Uterus (tissue), 4 donors: ENCODE results near the gene ZNG1F. TPM values are rescaled to one million over a fixed set of nuclear protein-coding genes. Genes with fewer than 3 reads are reported as not detected.
"Not testable (repeated sequence)": the region's sequence is repeated elsewhere in the genome, so short reads cannot be mapped to it uniquely, and the experiment has no call there.

ENCODE experiments used
- DNase-seq, 2 donors: peaks; one replicate each; pipeline ENCODE4 v3.0.0-alpha.2; 2019 to 2020
- H3K27ac ChIP-seq, 2 donors: fragments of 200-600 bp; sonication (generic); 1 replicate in 1 of 2; 2 replicates in 1 of 2; pipeline ENCODE4 v1.5.1; 2016 to 2018
- H3K27me3 ChIP-seq, 2 donors: fragments of 200-600 bp; sonication (generic); one replicate each; pipeline ENCODE4 v1.5.1; 2018 to 2019; ENCODE audit warnings: control low read depth in 1 of 2
- H3K36me3 ChIP-seq, 2 donors: fragments of 200-600 bp; sonication (generic); one replicate each; pipeline ENCODE4 v1.5.1; 2019; ENCODE audit warnings: control low read depth in 1 of 2
- H3K4me1 ChIP-seq, 2 donors: fragments of 200-600 bp; sonication (generic); one replicate each; pipeline ENCODE4 v1.5.1; 2018 to 2019; ENCODE audit warnings: control low read depth in 1 of 2
- H3K4me3 ChIP-seq, 2 donors: fragments of 200-600 bp; sonication (generic); 1 replicate in 1 of 2; 2 replicates in 1 of 2; pipeline ENCODE4 v1.5.1; 2018 to 2019; ENCODE audit warnings: mild to moderate bottlenecking in 1 of 2
- H3K9me3 ChIP-seq, 2 donors: fragments of 200-600 bp; sonication (generic); one replicate each; pipeline ENCODE4 v1.5.1; 2019; ENCODE audit warnings: control low read depth in 1 of 2
- CTCF ChIP-seq, 4 experiments: fragments of 200-600 bp in 2 of 4; fragments of 450-650 bp in 2 of 4; sonication (generic) in 2 of 4; IDR thresholded peaks; one replicate each; pipeline ENCODE4 v1.5.1; 2016 to 2019; ENCODE audit warnings: antibody characterized with exemption in 4 of 4, mild to moderate bottlenecking in 2 of 4, moderate library complexity in 1 of 4
- POLR2A ChIP-seq, 2 donors: fragments of 450-650 bp; IDR thresholded peaks; one replicate each; pipeline ENCODE4 v1.6.1; 2016; ENCODE audit warnings: antibody characterized with exemption in 2 of 2, mild to moderate bottlenecking in 1 of 2, moderate library complexity in 1 of 2
- intact Hi-C: fragments of 100-400 bp; cut with DNase I; formaldehyde crosslinking; loops from one replicate; pipeline ENCODE4 v1.15.1; 2023; ENCODE audit warnings: low total_unique reads
- total RNA-seq, 4 donors: library from RNA; depleted of rRNA in 3 of 4; stranded (reverse); fragments of >200 nt in 3 of 4; gene quantifications; one replicate each; pipeline versions ENCODE4 v1.1.0 to v1.2.4, GENCODE V29; 2014 to 2023
- donor health status: DM: yes; HTN: yes; CAD: no.

The ZNG1F gene
- total RNA-seq = 10 to 100 TPM in 1 of 4 donors, 1 to 10 TPM in 3; 1.0 to 20.3 (median 6.0) TPM

- H3K9me3 ChIP-seq, DNase-seq, H3K4me1 ChIP-seq, H3K27me3 ChIP-seq, H3K4me3 ChIP-seq, intact Hi-C loops, H3K36me3 ChIP-seq, H3K27ac ChIP-seq: not testable (repeated sequence)
Observed at GRCh38 chr9:41189217-41189616, at the start of gene ZNG1F. ZNG1F (minus strand) TSS chr9:41189317; CDS start chr9:41189258, 59 bp downstream.

GRCh38 chr9:41237110-41237749 is 48.1 kb upstream of the ZNG1F start:
- DNase-seq, H3K36me3 ChIP-seq, H3K4me3 ChIP-seq, H3K9me3 ChIP-seq, intact Hi-C loops, H3K27ac ChIP-seq, H3K27me3 ChIP-seq, H3K4me1 ChIP-seq: not testable (repeated sequence)

GRCh38 chr9:41236486-41237109 is 47.5 kb upstream of the ZNG1F start:
- H3K36me3 ChIP-seq, H3K4me1 ChIP-seq, H3K27ac ChIP-seq, H3K27me3 ChIP-seq, intact Hi-C loops, DNase-seq, H3K4me3 ChIP-seq, H3K9me3 ChIP-seq: not testable (repeated sequence)

- peak in 1 of 2 donors; percentile 19 for DNase-seq
- H3K4me3 ChIP-seq, H3K27ac ChIP-seq, intact Hi-C loops, H3K27me3 ChIP-seq, H3K9me3 ChIP-seq, H3K36me3 ChIP-seq, H3K4me1 ChIP-seq: not testable (repeated sequence)
Observed at GRCh38 chr9:41234811-41235805, 46.0 kb upstream of the ZNG1F start.

- DNase-seq, H3K4me3 ChIP-seq, H3K36me3 ChIP-seq, H3K9me3 ChIP-seq, H3K4me1 ChIP-seq, H3K27ac ChIP-seq, H3K27me3 ChIP-seq, intact Hi-C loops: not testable (repeated sequence)
Observed at GRCh38 chr9:41234221-41234620, 45.1 kb upstream of the ZNG1F start.

- H3K27ac ChIP-seq, H3K36me3 ChIP-seq, H3K4me3 ChIP-seq, intact Hi-C loops, H3K27me3 ChIP-seq, DNase-seq, H3K9me3 ChIP-seq, H3K4me1 ChIP-seq: not testable (repeated sequence)
Observed at GRCh38 chr9:41232326-41232725, 43.2 kb upstream of the ZNG1F start.

- DNase-seq, H3K4me1 ChIP-seq, H3K27ac ChIP-seq, intact Hi-C loops, H3K36me3 ChIP-seq, H3K9me3 ChIP-seq, H3K4me3 ChIP-seq, H3K27me3 ChIP-seq: not testable (repeated sequence)
Observed at GRCh38 chr9:41230418-41230817, 41.3 kb upstream of the ZNG1F start.

- Histone ChIP-seq H3K36me3 (no peaks in the 10 kb centered on the region), H3K27me3 (no peaks in the 10 kb centered on the region), H3K4me1 (no peaks in the 10 kb centered on the region), H3K4me3 (no peak overlapping the region), H3K9me3 (no peaks in the 10 kb centered on the region), H3K27ac (no peak overlapping the region)
- DNase-seq = no peak
- intact Hi-C loops = no loop called here
- TF ChIP-seq POLR2A (IDR thresholded peaks at IDR 0.05) (no peak), CTCF (IDR thresholded peaks at IDR 0.05) (no peak)
Observed at GRCh38 chr9:41229408-41230401, 40.6 kb upstream of the ZNG1F start.

- intact Hi-C loops, H3K36me3 ChIP-seq, H3K4me3 ChIP-seq, H3K27me3 ChIP-seq, H3K4me1 ChIP-seq, H3K9me3 ChIP-seq, DNase-seq, H3K27ac ChIP-seq: not testable (repeated sequence)
Observed at GRCh38 chr9:41219831-41220230, 30.7 kb upstream of the ZNG1F start.

- H3K4me3 ChIP-seq, DNase-seq, H3K36me3 ChIP-seq, H3K27me3 ChIP-seq, intact Hi-C loops, H3K9me3 ChIP-seq, H3K27ac ChIP-seq, H3K4me1 ChIP-seq: not testable (repeated sequence)
Observed at GRCh38 chr9:41188439-41188838, 678 bp downstream of the ZNG1F start.

- H3K27ac ChIP-seq, H3K4me3 ChIP-seq, H3K27me3 ChIP-seq, H3K4me1 ChIP-seq, H3K9me3 ChIP-seq, DNase-seq, intact Hi-C loops, H3K36me3 ChIP-seq: not testable (repeated sequence)
Observed at GRCh38 chr9:41174994-41175393, 14.1 kb downstream of the ZNG1F start.
